HG03520 (cell line): ENCODE measurements around the gene SEPTIN12.

Experiments
- ATAC-seq: cut with Tn5 transposase; IDR thresholded peaks from one replicate; pipeline ENCODE4 v1.9.1; 2021; ENCODE audit warnings: mild to moderate bottlenecking, moderate library complexity; ENCODE audit not compliant: unreplicated experiment

SEPTIN12 gene, protein sequence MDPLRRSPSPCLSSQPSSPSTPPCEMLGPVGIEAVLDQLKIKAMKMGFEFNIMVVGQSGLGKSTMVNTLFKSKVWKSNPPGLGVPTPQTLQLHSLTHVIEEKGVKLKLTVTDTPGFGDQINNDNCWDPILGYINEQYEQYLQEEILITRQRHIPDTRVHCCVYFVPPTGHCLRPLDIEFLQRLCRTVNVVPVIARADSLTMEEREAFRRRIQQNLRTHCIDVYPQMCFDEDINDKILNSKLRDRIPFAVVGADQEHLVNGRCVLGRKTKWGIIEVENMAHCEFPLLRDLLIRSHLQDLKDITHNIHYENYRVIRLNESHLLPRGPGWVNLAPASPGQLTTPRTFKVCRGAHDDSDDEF

DNA sequence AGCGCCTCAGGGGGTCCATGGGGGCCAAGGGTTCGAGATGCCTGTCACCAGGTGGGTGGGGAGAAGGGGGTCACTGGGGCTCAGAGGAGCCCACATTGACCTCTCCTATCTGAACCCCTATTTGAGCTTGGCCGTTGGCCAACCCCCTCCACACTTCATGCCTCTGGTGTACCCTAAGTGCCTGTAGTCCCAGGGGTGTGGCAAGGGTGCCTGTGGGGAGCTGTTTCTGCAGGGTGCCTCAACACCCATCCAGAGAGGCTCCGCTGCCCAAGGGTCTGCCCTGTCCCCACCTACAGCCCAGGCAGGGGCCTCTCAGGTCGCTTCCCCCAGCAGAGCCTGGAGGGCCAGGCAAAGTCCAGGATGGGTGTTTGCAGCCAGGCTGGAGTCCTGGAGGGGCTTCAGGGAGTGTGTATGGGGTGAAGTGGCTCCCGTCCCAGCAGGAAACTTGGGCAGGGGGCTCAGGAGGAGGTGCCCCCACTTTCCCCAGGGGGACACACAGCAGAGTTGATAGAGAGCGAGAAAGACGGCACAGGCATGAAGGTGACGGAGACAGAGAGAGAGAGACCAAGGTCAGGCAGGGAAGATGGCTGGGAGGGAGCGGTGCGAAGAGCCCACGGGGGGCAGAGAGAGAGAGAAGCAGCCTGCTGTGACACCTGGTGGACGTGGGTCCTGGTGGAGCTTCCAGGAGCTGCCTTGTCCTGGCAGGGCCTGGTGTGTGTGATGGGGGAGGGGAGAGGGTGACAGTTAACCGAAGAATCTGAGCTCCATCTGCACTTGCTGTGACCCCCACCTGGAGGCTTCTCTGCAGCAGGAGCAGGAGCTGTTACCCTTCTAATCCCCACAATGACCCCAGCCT, at the start of gene SEPTIN12:
SEPTIN12 (minus strand) TSS at position 719 of the 856 bp plus-strand sequence; CDS start at position 19, 700 bp downstream.
- ATAC-seq: no peak

DNA sequence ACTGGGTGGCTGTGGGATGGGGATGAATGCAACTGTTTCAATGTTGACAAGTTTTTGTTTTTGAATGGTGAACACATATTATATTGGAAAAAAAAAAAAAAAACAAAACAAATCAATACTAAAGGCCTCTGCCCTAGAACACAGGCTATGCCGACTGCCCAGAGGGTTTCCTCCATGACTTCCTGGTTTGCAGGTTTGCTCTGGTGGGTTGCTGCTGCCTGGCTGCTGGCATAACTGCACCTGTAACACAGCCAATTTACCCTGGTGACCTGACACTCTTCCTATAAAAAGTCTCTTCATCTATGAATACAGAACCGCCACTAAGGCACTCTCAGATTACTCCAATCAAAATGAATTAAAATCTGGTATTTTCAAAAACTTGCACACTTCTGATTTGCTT, 48.6 kb upstream of the SEPTIN12 start:
- ATAC-seq: no peak

DNA sequence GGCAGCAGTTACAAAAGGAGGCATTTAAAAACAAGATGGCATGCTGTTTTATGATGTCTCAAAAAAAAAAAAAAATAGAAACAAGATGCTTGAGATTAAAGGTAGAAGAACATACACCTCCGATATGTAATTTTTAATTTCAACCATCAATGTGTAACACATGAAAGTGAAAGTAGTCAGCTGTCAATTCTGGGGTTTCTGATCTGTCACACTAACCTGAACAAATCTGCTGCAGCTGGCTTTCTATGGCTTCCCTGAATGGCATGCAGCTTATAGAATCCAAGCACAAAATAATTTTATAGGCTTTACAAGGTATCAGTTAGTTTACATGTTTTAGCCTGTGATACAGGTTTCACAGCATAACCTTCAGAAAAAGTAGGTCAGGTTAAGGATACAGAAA, 45.4 kb upstream of the SEPTIN12 start:
- ATAC-seq: no peak

DNA sequence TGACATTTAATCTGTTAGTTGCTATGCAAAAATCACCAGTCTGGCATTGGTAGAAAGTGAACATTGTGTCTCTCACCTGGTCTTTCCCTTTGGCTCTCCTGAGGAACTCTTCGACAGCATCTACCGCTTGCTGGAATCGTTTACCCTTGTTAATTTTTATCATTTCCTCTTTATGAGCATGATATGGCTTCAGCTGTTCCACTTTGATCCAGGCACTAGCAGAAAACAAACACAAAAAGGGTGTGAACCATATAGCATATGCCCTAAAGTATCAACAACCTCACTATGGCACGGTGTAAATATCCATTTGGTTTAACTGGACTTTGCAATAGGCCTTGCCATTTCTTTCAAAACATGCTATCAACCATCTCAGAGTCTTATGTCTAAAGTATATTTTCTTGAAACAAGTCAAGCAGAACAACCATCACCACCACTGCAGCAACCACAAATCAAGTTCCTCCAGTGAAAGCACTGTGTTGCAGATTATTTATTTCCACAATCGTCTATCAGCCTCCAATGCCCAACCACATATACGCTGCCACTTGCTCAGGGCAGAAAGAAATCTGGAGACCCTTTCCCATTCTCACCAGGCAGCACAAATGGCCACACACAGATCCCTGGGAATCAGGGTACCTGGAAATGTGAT, 44.7 kb upstream of the SEPTIN12 start:
- ATAC-seq: no peak

DNA sequence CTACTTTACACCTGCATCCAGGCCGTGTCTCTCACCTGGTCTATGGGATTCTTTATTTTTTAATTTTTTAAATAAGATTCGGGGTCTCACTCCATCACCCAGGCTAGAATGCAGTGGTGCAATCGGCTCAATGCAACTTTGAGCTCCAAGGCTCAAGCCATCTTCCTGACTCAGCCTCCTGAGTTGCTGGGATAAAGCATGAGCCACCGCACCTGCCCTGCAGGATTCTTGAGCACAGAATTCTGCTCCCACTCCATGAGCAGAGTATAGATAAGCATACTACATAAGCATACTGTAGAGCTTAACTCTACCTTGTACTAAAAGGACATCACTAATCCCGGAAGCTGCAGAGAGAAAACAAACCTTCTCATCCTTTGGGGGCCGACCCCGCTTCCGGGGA, 43.5 kb upstream of the SEPTIN12 start:
- ATAC-seq: no peak

DNA sequence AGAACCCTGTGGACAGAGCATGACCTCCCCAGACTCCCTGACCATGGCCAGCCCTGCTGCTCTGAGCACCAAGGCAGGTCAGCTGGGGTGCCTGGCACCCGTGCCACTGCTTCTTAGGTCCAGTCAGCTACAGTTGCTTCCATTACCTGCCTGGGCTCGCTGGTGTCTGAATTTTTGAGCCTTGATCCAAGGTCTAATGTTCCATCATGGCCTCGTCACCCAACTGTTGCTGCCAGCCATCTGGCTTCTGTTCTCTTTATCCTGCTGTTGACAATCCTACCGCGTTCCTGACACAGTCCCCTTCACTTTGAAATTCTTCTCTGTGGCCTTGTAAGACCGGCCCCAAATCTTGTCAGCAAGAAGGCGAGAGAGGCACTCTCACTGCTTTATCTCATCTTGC, 42.3 kb upstream of the SEPTIN12 start:
- no peak for ATAC-seq

DNA sequence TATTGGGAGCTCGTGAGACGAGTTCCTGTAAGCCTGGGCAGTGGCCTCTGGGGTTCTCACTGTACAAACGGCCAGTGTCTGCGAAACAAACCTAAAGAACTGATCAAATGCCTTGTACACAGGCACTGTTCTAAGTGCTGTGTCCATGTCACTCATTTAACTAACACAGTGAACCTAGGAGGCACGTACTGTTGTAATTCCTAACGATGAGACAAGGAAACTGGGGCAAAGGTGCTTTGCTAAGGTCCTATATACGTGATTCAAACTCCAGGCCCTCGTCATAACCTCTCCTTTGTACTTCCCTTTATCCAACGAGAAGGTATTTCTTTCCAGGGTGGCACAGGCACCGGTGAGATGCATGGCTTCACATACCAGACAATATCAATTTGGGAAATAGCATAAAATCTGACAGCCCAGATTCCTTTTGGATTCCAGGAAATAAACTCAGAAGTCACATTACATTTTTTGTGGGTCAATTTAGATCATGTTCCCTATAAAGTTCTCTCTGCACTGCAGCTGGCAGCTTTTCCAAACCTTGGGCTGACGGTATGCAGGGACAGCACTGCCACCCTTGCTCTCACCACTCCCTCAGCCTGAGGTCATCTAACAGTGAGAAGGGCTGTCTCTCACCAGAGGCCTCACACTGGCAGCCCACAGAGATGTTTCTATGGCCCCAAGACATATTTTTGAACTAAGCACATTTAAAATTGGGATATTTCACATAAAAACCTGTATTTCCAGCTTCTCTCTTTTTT, 40.6 kb upstream of the SEPTIN12 start:
- no peak for ATAC-seq

DNA sequence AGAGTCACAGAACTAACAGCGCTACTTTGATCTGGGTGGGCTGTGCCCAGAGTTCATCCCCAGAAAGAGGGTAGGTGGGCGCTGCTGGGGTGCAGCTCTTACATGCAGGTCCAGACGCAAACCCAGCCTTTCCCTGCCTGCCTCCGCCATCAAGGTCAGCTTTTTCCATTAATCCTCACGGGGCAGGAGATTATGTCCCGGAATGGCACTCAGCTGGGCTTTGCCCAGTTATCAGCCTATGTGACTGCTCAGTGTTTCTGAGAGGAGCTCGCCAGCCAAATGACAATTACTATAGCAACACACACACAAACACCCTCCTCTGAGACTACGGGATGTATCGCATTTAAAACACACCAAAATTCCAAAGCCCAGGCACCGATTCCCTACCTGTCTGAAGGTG, 38.8 kb upstream of the SEPTIN12 start:
- no peak for ATAC-seq

DNA sequence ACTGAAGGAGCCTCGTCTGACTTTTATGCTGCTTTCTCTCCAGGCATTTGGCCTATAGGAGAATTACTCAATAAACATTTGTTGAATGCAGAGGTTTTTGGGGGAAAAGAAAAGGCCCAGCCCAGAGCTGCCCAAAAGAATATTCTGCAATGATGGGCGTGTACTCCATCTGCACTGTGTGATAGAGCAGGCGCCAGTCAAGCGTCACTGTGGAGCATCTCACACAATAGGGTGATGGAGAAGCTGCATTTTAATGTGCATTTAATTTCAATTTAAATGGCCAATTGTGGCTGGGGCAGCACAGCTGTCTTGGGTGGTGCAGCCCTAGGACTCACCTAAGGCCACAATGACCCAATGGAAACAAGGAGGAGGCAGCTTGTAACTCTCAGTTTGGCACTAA, 38.4 kb upstream of the SEPTIN12 start:
- ATAC-seq: no peak

DNA sequence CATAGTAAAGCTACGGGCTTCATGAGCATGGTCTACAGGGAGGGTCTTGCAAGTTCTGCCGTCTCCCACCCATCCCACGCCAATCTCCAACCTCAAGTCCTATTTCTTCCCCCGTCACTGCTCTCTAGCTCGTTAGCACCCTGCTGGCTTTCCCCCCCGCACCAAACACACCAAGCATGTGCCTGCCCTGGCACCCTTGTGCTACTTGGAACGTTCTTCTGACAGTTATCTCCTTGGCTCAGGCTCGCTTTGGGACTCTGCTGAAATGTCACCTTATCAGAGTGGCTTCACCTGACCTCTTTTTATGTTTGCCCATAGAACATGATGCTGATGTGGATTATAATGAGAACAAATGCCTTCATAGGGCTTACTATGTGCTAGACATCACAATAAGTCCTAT, 37.1 kb upstream of the SEPTIN12 start:
- ATAC-seq: no peak

DNA sequence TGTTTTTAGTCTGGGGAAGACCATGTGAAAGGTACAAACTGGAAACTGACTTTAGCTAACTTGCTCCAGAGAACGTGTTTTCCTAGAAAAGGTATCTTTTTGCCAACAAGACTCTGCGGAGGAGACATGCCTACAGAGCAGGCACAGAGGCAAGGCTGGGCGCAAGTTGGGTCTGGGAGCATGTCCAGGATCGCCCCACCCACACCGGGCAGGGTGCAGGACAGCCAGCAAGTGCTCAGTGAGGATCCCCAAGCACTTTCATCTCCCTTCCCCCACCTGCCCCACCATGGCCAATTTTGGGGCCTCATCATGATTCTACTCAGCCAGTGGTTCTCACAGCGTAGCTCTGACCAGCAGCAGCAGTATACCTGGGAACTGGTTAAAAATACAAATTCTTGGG, 32.5 kb upstream of the SEPTIN12 start:
- no peak for ATAC-seq

DNA sequence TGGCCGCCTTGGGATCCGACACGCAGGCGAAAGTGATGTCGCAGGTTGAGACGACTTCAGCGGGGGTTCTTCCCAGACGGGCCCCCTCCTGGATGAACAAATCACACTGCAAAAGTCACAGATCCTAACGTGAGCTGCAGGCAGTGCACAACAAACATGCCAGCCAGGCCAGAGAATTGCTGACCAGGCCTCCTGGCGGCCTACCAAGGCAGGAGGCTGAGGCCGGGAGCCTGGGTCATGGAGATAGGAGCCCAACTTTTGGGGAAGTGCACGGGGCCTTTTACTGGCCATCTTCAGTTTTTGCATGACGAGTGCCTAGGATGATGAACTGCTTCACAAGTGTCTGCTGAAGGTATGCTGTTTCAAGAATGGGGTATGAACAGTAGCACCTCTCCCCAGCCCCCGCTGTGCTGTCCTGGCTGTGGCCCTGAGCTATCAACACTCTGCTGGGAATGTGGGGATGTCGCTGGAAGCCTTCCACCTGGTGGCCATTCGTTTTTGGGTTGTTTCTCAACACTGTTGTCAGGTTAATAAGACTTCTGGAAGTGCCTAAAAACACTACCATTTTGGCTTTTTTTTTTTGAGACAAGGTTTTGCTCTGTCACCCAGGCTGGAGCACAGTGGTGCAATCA, 26.5 kb upstream of the SEPTIN12 start:
- ATAC-seq: no peak

DNA sequence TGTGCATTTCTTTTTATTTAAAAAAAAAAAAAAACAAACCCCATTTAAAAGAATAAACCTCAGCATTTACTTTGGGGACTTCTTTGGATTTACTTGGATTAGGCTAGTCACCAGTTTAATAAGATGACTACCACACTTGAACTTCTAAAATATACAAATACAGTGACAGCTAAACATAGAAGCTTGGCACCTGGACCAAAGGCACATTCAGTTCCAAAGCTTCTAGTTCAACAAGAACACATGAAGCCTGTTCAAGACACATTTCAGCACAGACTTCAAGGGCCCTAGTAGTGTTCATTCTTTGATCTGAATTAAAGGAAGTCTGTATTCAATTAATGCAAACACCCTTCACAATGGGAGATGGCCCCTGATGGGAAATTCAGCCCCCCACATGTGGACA, 25.9 kb upstream of the SEPTIN12 start:
- ATAC-seq: no peak

DNA sequence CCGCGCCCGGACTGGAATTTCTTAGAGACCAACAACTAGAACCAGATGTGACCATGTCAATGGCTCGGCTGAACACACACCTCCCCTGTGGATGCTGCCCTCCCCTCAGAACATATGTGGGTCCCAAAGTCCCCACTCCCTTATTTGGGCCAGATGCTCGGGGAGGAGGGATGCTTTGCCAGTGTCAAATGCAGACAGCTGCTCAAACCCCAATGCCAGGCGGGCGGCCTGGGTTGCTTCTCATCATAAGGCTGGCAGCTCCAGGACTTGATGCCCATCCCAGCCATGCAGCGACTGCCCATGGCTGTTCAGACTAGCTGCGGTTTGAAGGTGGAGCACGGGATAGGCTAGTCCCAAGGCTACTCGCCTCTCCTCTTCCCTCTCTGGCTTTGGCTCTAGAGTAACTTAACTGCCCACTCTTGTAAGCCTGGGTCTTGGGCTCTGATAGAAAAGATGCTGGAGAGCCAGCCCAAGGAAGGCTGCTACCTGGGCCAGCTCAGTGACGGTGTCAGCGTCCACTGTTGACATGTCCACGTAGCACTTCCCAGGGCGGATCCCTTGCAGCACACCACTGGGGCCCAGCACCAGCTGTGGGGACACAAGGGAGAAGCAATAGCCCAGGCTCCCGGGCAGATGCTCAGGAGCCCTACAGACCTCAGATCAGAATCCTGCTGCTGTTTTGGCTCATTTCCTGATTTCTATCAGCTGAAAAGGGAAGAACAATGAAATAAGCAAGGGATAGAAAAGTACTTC, 25.3 kb upstream of the SEPTIN12 start:
- ATAC-seq: no peak

DNA sequence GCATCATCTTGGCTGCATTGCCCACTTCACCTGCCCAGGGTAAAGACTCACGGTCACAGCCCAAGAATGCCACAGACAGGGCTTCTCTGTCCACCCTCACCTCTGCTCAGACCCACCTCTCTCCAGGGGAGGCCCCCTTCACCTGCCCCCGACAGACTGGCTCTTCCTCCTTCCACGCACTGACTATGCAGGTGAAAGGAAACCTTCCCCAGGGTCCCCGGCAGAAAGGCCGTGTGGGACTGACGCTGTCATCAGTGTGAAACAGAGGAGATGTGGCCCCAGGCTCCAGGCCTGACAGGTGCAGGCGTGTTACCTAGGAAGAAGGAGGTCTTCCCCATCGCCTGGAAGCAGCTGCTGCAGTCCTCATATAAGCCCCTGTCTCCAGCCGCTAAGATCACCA, 23.6 kb upstream of the SEPTIN12 start:
- no peak for ATAC-seq

DNA sequence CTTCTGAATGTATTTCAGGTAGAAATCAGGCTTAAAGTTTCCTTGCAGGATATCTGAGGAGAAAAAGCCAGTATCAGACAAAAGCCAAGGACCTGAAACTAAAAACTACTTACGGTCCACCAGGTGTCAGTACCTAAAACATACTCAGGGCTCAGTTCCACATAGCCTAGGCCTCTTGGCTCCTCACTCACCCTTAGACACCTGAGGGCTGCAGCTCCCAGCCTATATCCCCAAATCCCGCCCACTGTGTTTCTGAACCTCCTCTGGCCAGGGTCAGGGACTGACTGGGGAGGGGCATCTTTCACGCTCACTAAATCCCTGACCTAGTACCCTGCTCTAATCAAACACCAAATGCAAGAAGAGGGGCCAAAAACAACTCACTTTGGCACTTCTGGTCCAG, 23.1 kb upstream of the SEPTIN12 start:
- no peak for ATAC-seq

DNA sequence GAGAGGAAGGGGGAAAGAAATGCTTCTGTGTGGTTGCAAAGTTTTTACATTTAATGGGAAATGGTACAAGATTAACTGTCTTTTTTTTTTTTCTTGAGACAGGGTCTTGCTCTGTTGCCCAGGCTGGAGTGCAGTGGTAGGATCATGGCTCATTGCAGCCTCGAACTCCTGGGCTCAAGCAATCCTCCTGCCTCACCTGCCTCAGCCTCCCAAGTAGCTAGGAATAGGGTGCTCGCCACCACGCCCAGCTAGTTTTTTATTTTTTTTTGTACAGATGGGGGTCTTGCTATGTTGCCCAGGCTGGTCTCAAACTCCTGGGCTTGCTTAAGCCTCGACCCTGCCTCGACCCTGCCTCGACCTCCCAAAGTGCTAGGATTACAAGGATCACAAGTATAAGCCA, 18.1 kb upstream of the SEPTIN12 start:
- no peak for ATAC-seq

DNA sequence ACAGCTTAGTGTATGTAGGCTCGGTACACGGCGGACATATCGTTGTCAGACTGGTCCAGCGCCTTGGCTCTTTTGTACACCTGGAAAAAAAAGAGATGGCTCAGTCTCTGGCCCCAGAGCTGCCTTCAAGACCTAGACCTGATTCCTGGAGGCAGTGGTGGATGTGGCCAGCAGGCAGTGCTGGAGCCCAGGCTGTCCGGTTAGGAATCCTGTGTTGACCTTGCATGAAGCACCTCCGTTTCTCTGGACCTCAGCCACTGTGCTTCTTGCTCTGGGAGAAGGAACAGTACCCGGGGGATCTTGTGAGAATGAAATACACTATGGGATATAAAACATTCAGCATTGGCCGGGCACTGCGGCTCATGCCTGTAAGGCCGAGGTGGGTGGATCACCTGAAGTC, 17.1 kb upstream of the SEPTIN12 start:
- ATAC-seq: no peak

DNA sequence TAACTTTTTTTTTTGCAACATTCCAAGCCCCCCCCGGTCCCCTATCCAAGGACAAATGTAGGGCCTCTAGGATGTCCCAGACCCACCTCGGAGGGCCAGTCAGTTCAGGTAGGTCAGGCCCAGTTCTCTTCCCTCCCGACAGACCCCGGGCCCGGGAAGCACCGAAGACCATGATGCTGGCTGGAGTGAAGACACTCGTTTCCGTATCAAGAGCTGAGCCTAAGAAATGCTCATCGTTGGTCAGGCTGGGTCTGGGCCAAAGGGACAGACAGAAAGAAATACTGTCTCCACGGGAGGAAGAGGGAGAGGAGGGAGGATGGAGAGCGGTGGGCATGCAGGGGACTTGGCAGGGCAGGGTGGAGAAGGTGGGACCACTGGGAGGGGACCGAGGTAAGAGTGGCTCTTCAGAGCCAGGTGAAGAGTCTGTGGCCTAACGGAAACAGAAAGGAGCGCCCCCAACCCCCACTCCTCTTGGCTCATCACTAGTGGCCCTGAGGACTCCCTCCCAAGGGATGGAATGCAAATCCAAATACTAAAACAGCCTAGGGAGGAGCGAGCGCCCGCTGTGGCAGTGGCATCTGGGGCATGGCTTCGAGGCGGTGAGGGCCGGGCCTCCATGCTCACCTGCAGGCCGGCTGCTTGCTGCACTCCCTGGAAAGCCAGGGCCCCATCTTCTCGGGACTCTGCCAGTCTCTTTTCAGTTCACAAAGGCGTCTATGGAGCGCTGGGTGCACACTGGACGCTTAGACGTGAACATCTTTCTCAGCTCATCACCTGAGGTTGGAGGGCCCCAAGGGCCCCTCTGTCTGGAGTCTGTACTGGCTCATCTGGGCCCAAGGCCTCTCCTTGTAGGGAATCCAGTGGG, 16.0 kb upstream of the SEPTIN12 start:
- no peak for ATAC-seq
